HG03025 (cell line): Measurements from ENCODE around the gene MRPL40.

ENCODE experiments used
- ATAC-seq: cut with Tn5 transposase; IDR thresholded peaks from one replicate; pipeline ENCODE4 v1.9.1; 2021; ENCODE audit warnings: mild to moderate bottlenecking, moderate library complexity; ENCODE audit not compliant: unreplicated experiment, low FRiP score

The MRPL40 gene

DNA sequence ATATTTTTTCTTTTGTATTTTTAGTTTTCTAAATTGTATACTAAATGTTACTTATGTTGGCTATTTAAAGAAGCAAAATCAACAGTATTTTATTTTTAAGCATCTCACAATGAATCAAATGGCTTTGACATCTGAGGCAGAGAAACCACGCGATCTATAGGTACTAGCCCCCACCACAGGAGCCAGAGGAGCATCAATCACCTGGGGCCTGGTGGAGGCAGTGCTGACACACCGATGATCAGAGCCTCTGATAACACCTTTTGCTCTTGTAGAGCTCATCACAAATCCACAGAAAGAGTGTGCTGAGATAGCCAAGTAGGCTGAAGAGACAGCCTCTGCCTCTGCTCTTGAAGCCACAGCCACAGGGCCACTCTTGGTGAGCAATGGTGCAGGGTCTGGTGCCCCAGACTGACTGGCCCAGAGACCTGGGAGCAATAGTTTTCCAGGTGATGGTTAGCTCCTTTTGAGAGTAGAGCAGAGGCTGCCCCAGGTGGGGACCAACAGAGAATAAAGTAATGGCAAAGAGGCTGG, 26.0 kb upstream of the MRPL40 start:
- ATAC-seq = no peak

DNA sequence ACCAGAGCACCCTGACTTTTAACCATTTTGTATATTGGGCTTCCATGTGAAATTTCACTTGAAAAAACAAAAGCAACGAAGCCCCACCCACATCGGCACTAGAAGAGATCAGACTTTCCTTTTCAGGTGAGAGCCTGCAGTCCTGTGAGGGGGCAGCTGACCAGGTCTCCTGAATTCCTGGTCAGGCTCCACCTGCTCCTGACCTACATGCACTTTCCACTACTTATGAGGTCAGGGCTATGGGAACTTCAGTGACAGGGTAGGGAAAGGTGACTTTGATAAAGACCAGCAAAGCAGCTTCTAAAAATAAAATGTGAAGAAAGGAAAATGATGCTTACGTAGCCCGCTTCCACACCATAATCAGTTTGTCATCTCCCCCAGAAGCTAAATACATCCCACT, 25.5 kb upstream of the MRPL40 start:
- ATAC-seq = no peak

DNA sequence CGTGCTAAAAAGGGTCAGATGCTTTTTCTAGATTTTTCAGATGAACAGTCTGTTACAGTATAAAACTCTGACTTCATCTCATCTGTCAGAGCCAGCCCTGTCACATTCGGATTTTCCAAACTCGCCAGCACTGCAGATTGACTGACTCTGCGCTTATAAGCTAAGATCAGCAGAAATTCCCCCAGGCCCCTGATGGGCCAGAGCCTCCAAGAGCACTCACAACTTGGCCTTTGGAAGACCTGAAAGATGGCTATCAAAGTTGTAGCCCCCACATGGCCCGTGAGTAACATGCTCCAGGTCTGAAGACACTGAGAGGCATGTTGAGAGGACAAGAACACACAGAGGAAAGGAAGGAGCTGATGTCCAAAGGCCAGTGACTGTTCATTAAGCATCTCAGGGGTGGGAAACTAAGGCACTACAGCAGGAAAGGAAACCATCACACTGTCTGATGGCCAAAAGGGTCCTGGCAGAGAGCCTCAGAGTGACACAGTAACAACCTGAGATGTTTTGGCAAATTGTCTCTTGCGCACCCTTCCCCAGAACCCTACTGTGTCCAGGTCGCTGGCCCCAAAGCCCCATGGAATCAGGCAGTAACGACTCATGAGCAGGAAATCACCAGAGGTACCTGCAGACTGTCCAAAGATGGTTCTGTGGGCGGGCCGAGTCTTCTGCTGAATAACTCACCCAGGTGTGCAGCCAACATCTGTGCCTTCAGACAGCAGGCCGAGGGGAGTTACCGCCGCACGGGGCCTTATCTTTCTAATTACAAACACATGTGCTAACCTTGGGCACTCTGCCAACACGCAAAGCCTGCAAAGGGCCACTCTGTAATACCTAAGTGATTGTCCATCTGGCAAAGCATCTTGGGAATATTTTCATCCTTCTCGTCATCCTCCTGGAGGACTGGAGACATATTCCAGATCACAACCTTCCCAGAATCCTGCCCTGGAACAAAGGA, 24.4 kb upstream of the MRPL40 start:
- ATAC-seq = no peak

DNA sequence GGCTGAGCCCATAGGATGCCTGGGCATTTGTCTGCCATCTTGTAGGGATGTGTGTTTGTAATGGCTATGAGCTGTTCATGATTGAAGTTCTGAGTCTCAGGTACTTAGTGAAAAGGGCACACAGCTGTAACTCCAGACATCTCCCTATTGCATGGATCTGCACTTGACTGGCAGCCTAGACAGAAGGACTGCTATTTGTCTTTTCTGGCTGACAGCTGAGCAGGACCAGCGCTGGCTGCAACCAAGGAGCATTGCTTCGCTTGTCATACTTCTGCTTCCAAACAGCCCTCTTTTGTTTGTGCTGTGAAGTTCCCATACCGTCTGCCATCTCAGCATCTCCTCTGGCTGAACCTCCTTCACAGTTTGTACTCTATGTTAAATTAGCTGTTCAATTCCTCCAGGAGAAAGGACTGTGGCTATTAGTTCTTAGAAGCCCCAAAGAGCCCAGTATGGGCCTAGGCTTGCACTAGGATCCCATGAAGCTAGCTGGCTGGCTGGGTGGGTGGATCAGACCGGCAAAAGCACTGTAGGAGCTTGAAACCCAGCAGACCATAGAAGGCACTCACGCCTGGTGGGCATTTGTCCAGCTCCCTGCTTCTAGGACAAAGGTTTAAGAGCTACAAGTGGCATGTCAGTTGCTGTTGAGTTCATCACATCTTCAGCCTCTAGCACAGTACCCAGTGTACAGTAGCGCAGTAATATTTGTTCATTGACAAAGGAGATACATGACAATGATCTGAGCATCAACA, 21.2 kb upstream of the MRPL40 start:
- no peak for ATAC-seq

DNA sequence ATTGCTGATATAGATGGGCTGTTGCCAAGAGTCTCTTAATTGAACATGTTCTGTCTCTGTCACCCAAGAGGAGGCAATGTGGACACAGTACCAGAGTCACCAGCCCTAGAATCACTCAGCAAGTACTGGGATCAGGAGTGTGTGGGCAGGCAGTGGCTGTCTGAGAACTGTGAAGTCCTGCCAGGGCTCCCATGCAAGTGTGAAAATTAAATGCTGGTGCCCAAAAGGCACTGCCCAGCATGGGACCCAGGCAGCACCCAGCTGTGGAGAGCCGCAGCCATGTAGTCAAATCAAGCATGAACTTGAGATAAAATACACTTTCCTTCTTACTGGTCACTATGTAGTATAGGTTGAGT, 20.7 kb upstream of the MRPL40 start:
- ATAC-seq = no peak

DNA sequence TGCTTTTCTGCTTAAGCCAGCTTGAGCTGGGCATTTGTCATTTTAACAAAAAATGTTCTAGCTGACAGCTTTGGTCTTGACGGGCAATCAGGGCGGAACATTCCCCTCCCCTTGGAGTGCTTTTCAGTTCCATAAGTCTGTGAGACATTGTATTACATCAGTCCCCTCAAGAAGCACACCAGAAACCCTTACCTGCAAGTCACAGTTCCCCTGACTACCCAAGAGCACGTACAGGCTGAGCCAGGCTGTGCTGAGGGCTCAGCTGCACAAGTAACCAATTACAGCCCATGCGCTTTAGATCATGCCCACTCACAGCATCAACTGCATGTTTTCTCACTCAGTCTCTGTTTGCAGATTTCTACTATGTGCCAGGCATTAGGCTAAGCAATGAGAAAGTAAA, 19.9 kb upstream of the MRPL40 start:
- no peak for ATAC-seq

DNA sequence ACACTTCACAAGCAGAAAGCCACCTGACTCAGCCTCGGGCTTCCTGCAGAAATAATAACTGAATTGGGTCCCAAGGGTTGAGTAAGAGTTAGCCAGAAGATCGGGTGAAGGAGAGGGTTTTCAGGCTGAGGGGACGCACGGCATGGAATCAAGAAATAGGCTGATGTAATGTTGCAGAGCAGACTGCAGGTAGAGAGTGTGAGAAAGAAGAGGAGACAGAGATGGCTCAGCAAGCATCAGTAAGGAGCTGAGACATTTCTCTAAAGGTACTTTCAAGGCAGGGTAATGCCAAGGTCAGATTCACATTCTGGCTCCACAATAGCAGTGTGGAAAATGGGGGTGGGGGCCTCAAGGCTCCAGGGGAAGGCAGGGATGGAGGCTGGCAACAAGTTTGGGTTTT, 19.4 kb upstream of the MRPL40 start:
- ATAC-seq = no peak

DNA sequence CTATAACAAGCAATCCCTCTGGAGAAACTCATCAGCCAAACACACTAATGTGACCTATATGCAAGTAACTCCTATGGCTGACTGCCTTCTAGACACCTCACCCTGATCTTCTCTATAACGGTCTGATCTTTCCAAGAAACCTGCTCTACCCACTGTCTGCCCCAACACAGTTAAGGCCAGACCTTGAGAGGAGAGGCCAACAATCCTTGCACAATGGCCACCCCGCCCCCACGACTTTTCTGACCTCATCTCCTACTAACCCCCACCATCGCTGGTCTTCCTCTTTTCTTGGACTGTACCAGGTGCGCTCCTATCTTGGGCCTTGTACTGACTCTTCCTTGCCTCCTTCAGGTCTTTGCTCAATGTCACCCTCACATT, 13.3 kb upstream of the MRPL40 start:
- ATAC-seq = no peak

DNA sequence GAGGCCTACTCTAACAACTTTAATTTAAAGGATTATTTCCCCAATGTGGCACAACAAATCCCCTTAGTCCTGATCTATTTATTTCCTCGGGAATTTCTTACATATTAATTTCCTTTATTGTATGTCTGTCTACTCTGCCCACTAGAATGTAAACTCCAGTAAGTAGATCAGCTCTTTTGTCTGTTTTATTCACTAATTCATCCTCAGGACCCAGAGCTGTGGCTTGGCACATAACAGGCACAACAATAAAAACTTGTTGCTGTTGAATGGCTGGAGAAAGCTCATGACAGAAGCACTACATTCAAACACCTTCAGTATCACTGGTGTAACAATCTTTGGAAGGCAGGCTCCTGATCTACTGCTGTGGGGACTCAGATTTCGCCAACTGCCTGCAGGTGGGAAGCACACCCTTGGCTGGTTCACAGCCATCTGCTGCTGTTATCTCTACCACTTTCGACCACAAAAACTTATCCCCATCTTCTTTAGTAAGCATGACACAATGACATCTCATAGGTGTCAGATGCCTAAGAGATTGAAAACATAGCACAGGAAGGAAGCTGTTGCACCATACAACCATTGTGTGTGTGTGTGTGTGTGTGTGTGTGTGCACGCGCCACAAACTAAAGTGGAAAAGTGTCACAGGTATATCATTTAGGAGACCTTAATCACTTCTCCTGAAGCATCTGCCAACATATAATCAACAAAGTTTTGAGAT, 12.7 kb upstream of the MRPL40 start:
- no peak for ATAC-seq

DNA sequence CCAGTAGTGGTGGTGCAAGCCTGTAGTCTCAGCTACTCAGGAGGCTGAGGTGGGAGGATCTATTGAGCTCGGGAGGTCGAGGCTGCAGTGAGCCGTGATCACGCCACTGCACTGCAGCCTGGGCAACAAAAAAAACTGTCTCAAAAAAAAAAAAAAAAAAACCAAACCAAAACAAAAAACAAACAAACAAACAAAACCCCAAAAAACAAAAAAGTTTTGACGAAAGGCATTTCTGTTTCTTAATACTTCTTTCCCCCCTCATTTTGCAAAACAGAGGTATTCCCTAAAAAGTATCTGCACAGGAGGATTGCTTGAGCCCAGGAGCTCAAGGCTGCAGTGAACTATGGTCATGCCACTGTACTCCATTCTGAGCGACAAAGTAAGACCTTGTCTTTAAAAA, 12.0 kb upstream of the MRPL40 start:
- no peak for ATAC-seq

DNA sequence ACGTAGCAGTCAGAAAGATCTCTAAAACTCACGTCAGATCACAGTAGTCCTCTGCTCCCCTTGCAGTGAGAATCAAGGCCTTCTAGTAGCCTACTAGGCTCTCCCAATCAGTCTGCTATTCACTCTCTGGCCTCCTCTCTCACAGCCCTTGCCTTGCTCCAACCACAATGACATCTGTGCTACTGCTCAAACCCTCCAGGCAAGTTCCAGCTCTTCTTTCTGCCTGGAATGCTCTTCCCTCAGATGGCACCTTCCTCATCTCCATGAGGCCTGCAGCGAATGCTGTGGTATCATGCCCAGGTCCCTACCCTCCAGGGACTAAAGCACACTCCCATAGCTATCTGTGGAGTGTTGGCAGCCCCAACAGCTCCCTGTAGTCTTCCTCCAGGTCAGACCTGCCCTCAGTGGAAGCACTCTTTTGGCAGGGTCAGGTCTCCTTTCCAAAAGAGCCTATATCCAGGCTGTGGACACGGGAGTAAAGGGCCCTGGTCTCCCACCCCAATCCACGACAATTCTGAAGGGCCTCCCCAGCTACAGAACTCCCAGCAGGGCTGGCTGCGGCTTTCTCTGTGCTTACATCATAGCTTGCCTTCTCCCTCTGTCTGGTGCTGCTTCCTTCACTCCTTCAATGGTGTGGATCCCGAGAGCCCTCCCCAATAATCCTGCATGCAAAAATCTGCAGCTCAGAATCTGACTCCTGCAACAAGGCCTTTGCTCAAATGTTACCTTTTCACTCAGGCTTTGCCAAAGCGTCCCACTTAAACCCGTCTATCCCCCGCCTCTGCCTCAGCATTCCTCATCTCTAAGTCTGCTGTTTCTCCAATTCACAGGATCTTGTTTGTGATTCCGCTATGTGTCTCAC, 9.7 kb upstream of the MRPL40 start:
- no peak for ATAC-seq

DNA sequence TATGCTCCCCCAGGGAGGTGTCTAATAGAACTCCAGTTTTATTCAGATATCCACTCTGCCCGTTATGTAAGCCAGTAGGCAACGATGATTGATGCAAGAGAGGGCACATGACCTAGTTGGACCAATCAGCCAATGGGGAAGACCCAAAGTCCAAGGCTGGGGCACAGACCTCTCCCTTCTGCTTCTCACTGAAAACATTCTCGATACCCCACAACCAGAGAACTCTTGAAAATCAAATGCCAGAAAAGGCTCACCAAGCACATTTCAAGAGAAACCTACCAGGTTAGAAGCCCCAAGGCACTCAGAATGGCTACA, 8.2 kb upstream of the MRPL40 start:
- ATAC-seq = no peak

DNA sequence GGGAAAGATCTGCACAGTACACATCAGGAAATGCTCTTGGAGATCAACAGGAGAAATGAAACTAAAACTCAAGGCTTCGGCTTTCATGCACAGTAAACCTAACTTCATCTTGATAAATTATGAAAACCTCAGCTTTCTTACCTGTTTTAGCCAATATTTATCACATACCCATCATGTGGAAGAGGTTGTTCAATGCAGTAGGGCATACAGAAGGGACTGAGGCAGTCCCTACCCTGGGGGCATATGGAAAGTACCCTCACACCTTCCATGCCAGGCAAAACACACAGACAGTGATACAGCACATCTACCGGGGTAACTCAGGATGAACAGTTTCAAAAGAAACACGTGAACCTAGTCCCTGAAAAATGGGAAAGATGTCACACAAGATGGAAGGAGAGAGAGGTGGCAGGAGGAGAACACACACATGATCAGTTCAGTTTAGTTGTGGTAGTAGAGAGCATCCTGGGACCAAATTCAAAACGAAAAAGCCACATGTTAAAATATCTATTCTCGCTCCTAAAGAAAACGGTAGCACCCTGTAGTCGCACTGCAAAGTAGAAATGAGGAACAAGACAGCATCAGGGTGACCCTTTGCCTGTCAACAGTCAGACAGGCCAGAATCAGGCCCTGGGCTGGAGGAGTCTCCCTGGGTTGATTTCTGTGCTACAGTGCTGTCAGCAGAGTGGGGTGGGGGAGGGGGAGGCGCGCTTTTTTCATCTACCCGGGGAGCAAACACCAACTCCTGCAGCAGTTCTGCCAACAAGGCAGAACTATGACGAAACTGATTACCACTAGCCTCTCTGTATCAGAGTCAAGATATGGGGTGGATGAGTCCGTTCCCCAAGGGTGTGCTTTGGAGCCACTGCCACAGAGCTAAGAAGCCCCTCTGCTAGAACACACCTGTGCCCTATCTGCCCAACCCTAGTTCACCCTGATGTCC, 2.1 kb upstream of the MRPL40 start:
- no peak for ATAC-seq

DNA sequence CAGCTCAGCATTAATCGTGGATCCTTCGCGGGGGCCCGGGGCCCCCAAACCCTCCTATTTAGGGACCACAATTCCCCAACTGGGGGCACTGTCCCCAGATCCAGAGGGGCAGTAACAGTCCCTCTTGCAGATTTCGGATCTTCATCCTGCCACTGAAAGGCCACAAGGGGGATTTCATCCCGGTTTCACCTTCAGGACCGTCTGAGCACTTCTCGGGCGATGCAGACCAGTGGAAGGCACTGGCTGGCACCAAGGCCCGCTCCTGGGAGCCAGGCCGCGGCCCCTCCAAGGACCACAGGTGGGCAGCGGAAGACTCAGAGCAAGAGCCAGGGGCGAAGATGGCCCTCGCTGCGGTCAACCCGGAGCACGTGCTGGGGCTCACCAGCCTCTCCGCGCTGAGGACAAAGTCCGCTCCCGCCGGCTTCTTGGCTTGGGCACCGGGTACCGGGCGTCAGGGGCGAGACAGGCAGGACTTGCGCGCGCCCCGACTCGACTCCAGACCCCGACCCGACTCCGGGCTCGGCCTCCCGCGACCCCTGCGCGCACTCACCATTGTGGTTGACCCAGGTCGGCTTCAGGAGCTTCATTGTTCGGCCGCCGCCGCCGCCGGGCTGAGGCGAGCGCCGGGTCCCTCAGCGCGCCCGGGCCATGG, 1.3 kb upstream of the MRPL40 start:
- peak; percentile 8 for ATAC-seq

DNA sequence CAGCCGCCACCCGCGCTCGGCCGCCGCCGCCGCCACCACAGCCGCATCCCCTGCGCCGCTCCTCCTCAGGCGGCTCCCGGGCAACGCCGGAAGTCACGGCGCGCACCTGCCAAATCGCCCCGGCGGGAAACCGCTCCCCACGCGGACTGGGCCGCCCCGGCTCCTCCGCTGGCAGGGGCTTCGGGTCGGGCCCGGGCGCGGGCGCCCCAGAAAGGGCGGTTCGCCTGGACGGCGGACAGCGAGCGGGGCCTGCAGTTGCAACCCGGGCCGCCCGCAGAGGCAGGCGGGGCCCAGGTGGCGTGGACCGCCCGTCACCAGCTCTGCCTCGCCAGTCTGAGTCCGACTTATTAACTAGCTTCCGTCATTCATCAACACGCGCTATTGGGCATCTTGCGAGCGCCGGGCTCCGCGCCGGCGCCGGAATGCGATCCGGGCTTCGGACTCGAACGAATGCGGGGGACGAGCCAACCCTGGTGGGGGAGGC, 654 bp upstream of the MRPL40 start, which contains the start of gene HIRA:
Gene HIRA (minus strand): TSS at position 85 of the 484 bp plus-strand sequence. CDS start 257 bp downstream, outside the sequence.
- peak; percentile 63 for ATAC-seq

DNA sequence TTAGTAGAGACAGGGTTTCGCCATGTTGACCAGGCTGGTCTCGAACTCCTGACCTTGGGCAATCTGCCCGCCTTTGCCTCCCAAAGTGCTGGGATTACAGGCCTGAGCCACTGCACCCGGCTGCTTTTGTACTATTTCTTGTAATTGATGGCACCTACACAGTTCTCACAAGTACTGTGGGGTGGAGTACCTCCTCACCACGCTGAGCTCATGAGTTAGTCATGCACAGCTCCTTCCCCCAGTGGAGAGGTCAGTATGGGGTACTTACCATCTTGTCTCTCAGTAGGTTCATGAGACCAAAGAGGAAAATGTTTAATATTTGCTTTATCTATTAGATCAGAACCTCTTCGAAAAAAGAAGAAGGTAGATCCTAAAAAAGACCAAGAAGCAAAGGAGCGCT, 2.1 kb downstream of the MRPL40 start:
- no peak for ATAC-seq

DNA sequence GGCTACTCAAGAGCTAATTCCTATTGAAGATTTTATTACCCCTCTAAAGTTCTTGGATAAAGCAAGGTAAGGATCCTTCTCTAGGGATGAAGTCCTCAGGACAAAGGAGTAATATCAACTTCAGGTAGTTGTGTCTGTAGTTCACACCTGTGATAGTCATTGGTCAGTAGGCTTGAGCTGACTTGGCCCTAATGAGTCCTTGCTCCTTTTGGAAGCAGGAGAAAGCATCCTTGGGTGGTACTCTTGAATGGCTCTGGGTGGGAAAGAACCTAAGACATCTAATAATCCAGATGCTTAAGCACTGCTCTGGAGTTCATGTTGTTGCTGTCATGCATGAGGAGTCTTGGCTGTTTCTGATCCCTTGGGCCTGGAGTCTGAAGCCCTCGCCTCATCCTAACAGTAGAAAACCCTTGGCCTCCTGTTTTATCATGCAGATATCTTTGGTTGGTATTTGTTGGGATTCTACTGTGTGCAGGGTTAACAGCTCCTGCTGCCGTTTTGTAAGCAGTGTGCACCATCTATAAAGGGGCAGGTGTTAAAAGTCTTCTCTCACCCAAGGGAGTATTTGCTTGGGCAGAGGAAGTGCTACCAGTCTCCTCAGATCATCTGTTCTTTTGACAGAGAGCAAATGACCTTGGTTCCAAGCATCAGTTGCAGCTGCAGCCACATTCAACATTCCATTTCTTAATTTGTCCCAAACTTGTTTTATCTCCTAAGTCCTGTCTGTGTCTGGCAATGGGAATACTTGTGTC, 2.7 kb downstream of the MRPL40 start:
- no peak for ATAC-seq
